Measurements from ENCODE around the gene WDR64. TPM values are rescaled to one million over a fixed set of nuclear protein-coding genes. Genes with fewer than 3 reads are reported as not detected.

The WDR64 gene
- total RNA-seq, 3 donors from 2014 or later, result 0.25 TPM; not detected in 2

- DNase-seq, result no peak
- Histone ChIP-seq H3K36me3 (ENCODE audit: low read depth) (no peaks in the 10 kb centered on the region), H3K9me3 (no peaks in the 10 kb centered on the region), H3K4me1 (ENCODE audit: low read depth) (no peaks in the 10 kb centered on the region), H3K4me3 (no peak overlapping the region)
- intact Hi-C loops (cut with DNase I, micrococcal nuclease), result no loop called here
- no peak for TF ChIP-seq CTCF (IDR thresholded peaks at IDR 0.05)
- no peak for ATAC-seq
Measured at GRCh38 chr1:241816008-241816407, 163.9 kb downstream of the WDR64 start.

GRCh38 chr1:241817331-241817792, 165.3 kb downstream of the WDR64 start:
- TF ChIP-seq CTCF (IDR thresholded peaks at IDR 0.05), result no peak
- ATAC-seq, result no peak

GRCh38 chr1:241817956-241818612, 166.0 kb downstream of the WDR64 start:
- DNase-seq (no peak), ATAC-seq (no peak)
- Histone ChIP-seq H3K36me3 (ENCODE audit: low read depth) (no peaks in the 10 kb centered on the region), H3K4me1 (ENCODE audit: low read depth) (no peaks in the 10 kb centered on the region), H3K4me3 (no peak overlapping the region), H3K9me3 (no peaks in the 10 kb centered on the region)
- intact Hi-C loops (cut with DNase I, micrococcal nuclease), result no loop called here
- TF ChIP-seq CTCF (IDR thresholded peaks at IDR 0.05), result no peak

More at GRCh38 chr1:241817331-241817792, 165.3 kb downstream of the WDR64 start:
- intact Hi-C loops (cut with DNase I, micrococcal nuclease), result no loop called here
- H3K4me3 ChIP-seq, result no peak overlapping the region
- no peaks in the 10 kb centered on the region for H3K9me3 ChIP-seq
- no peak for DNase-seq
- H3K36me3 ChIP-seq (ENCODE audit: low read depth), result no peaks in the 10 kb centered on the region
- no peaks in the 10 kb centered on the region for H3K4me1 ChIP-seq (ENCODE audit: low read depth)

GRCh38 chr1:241819340-241819866, 167.3 kb downstream of the WDR64 start:
- intact Hi-C loops (cut with DNase I, micrococcal nuclease), result no loop called here
- ATAC-seq, result no peak

GRCh38 chr1:241821363-241821762, 169.3 kb downstream of the WDR64 start:
- no peaks in the 10 kb centered on the region for H3K36me3 ChIP-seq (ENCODE audit: low read depth)
- ATAC-seq, result no peak
- H3K9me3 ChIP-seq, result no peaks in the 10 kb centered on the region
- no peak for TF ChIP-seq CTCF (IDR thresholded peaks at IDR 0.05)
- DNase-seq, result no peak
- intact Hi-C loops (cut with DNase I, micrococcal nuclease), result no loop called here
- H3K4me3 ChIP-seq, result no peak overlapping the region
- no peaks in the 10 kb centered on the region for H3K4me1 ChIP-seq (ENCODE audit: low read depth)

More at GRCh38 chr1:241819340-241819866, 167.3 kb downstream of the WDR64 start:
- H3K4me3 ChIP-seq, result no peak overlapping the region
- no peaks in the 10 kb centered on the region for H3K4me1 ChIP-seq (ENCODE audit: low read depth)
- H3K36me3 ChIP-seq (ENCODE audit: low read depth), result no peaks in the 10 kb centered on the region
- H3K9me3 ChIP-seq, result no peaks in the 10 kb centered on the region
- no peak for DNase-seq
- TF ChIP-seq CTCF (IDR thresholded peaks at IDR 0.05), result no peak

Data from mucosa of descending colon (tissue), 3 donors.